Adrenal gland (tissue), 12 donors: ENCODE measurements around the gene PRSS16. TPM values are rescaled to one million over a fixed set of nuclear protein-coding genes. Genes with fewer than 3 reads are reported as not detected.

Experiments
- DNase-seq, 7 donors: peaks; one replicate each; pipeline ENCODE4 v3.0.0-alpha.2; 2019 to 2020
- H3K27ac ChIP-seq, 5 donors: fragments of 200-600 bp; sonication (generic) in 4 of 5; 1 replicate in 3 of 5; 2 replicates in 2 of 5; pipeline versions ENCODE4 v1.5.1 to v1.8.0; 2016 to 2020; ENCODE audit warnings: mild to moderate bottlenecking in 1 of 5
- H3K27me3 ChIP-seq: fragments of 200-600 bp; 2 replicates; pipeline ENCODE4 v1.8.0; 2021
- H3K36me3 ChIP-seq, 2 donors: fragments of 200-600 bp; replicated peaks in 1 of 2; 1 replicate in 1 of 2; 2 replicates in 1 of 2; pipeline versions ENCODE4 v1.5.1 to v1.8.0; 2018 to 2022
- H3K4me1 ChIP-seq, 2 donors: fragments of 200-600 bp; replicated peaks in 1 of 2; 1 replicate in 1 of 2; 2 replicates in 1 of 2; pipeline versions ENCODE4 v1.5.1 to v1.8.0; 2018 to 2021
- H3K4me3 ChIP-seq, 4 donors: fragments of 200-600 bp; sonication (generic) in 3 of 4; one replicate each; pipeline ENCODE4 v1.5.1; 2016 to 2018
- H3K9me3 ChIP-seq, 3 donors: fragments of 200-600 bp; sonication (generic) in 1 of 3; replicated peaks in 1 of 3; 1 replicate in 2 of 3; 2 replicates in 1 of 3; pipeline versions ENCODE4 v1.5.1 to v1.8.0; 2016 to 2021
- CTCF ChIP-seq, 6 experiments: fragments of 450-650 bp in 4 of 6; fragments of 200-600 bp in 2 of 6; sonication (generic) in 1 of 6; IDR thresholded peaks; 1 replicate in 5 of 6; 2 replicates in 1 of 6; pipeline versions ENCODE4 v1.5.1 to v1.8.0; 2016 to 2021; ENCODE audit warnings: antibody characterized with exemption in 6 of 6, mild to moderate bottlenecking in 2 of 6, moderate library complexity in 1 of 6
- POLR2A ChIP-seq, 2 donors: fragments of 450-650 bp; IDR thresholded peaks; one replicate each; pipeline ENCODE4 v1.6.1; 2017; ENCODE audit warnings: antibody characterized with exemption in 2 of 2, mild to moderate bottlenecking in 2 of 2, moderate library complexity in 1 of 2
- WGBS, 4 donors: extraction: QIAGEN DNeasy Blood & Tissue Kit in 2 of 4; methylation state at CpG; one replicate each; pipeline versions ENCODE4 v1.1.5 to v1.1.7; 2013 to 2017; 5-methylcytosine and 5-hydroxymethylcytosine counted together
- intact Hi-C, 2 donors: fragments of 100-400 bp; cut with DNase I; formaldehyde crosslinking; loops; one replicate each; pipeline versions ENCODE4 v1.14.1 to v1.15.0; 2022 to 2023
- polyA plus RNA-seq, 3 donors: library from polyadenylated mRNA; stranded (reverse); fragments of 200-250 nt in 2 of 3; fragments of 350-450 nt in 1 of 3; fragmentation: Illumina TruSeq in 1 of 3; extraction: RNeasy Lipid Tissue Mini Kit (QIAGEN cat#74804) in 1 of 3; gene quantifications; one replicate each; pipeline ENCODE4 v1.2.3, GENCODE V29; 2013 to 2014
- total RNA-seq, 9 donors: library from RNA; depleted of rRNA in 4 of 9; stranded (reverse); fragments of >200 nt in 4 of 9; fragments of 120-200 nt in 1 of 9; fragmentation: NEBNext Ultra II Directional in 1 of 9; extraction: Animal tissue kit (Norgen Biotek cat#: 25700) in 1 of 9; gene quantifications; one replicate each; pipeline versions ENCODE4 v1.1.0 to v1.2.4, GENCODE V29; 2013 to 2023
- donor health status: healthy with polysubstance abuse.
- donor health status: Bipolar disorder and iron deficiency.
- donor health status: DM: yes; HTN: yes; CAD: no.
- donor health status: DM: no; HTN: no; CAD: no.
- donor health status: DM: no; HTN: no; CAD: no.
- donor health status: DM: yes; HTN: yes; CAD: no.

The PRSS16 gene
- total and polyA plus RNA-seq, 12 donors = 0.44 to 3.5 (median 1.2) TPM; not detected in 2

- TF ChIP-seq POLR2A (IDR thresholded peaks at IDR 0.05) = no peak
- no peak for TF ChIP-seq CTCF (IDR thresholded peaks at IDR 0.05)
- no peaks in the 10 kb centered on the region for H3K36me3 ChIP-seq
- no peak overlapping the region for H3K27ac ChIP-seq
- H3K4me3 ChIP-seq = no peak overlapping the region
- WGBS, 4 donors = 12 to 22% (median 14%) methylated on average over 16 of the region's 16 CpGs
- peaks cover 95% of the 10 kb centered on the region for H3K27me3 ChIP-seq
- intact Hi-C loops = no loop called here
- DNase-seq = no peak
- no peaks in the 10 kb centered on the region for H3K4me1 ChIP-seq
- H3K9me3 ChIP-seq = no peaks in the 10 kb centered on the region
Observed at GRCh38 chr6:27283279-27283678, 35.8 kb downstream of the PRSS16 start.

DNA sequence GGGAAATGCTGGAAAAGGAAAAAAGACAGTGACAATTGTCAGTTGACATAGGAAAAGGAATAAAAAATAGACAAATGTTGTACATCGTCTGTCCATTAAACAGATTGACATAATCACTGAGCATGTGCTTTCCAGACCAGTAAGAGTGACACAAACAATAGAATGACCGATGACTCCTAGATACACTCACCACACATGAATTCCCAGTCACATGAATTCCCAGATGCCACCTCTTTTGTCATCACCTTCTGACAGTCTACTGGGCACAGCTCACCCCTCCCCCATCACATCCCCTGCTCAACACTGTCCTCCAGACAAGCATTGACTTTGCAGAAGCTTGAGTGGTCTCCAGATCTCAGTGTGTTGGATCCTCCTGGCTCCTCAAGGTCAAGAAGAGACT is 38.6 kb downstream of the PRSS16 start:
- intact Hi-C loops = no loop called here
- no peak for DNase-seq
- H3K36me3 ChIP-seq = no peaks in the 10 kb centered on the region
- H3K9me3 ChIP-seq = no peaks in the 10 kb centered on the region
- no peak overlapping the region for H3K4me3 ChIP-seq
- WGBS, 4 donors = 80 to 90% (median 86%) methylated on average over 2 of the region's 2 CpGs
- peaks cover 96% of the 10 kb centered on the region for H3K27me3 ChIP-seq
- no peak for TF ChIP-seq POLR2A (IDR thresholded peaks at IDR 0.05)
- no peak for TF ChIP-seq CTCF (IDR thresholded peaks at IDR 0.05)
- no peaks in the 10 kb centered on the region for H3K4me1 ChIP-seq
- H3K27ac ChIP-seq = no peak overlapping the region

DNA sequence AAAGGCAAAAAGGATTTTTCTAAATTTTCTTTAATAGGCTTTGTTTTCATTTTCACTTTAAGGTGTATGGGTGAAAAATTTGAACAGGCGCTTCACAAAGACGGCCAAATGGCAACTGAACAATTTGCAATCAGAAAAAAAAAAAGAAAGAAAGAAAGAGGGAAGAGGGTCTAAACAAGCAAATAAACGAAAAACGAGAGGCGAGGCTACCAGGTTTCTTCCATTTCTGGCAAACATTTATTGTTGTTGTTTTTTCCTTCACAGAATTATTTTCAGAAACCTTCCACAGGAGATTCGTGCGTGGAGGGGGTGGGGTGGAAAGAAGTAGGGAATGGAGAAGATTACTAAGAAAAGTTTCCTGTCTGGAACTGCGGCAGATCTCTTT is 40.2 kb downstream of the PRSS16 start:
- peaks cover 97% of the 10 kb centered on the region for H3K27me3 ChIP-seq
- no peak overlapping the region for H3K4me3 ChIP-seq
- 4 to 10% (median 7%) methylated on average over 8 of the region's 8 CpGs for WGBS, 4 donors
- H3K9me3 ChIP-seq = no peaks in the 10 kb centered on the region
- intact Hi-C loops = no loop called here
- no peak overlapping the region for H3K27ac ChIP-seq
- H3K4me1 ChIP-seq = no peaks in the 10 kb centered on the region
- no peaks in the 10 kb centered on the region for H3K36me3 ChIP-seq
- TF ChIP-seq CTCF (IDR thresholded peaks at IDR 0.05) (no peak), POLR2A (IDR thresholded peaks at IDR 0.05) (no peak)
- no peak for DNase-seq

GRCh38 chr6:27288136-27289044 is 40.9 kb downstream of the PRSS16 start:
- Histone ChIP-seq H3K27me3 (peaks cover 97% of the 10 kb centered on the region), H3K36me3 (no peaks in the 10 kb centered on the region), H3K4me1 (no peaks in the 10 kb centered on the region), H3K4me3 (no peak overlapping the region), H3K27ac (no peak overlapping the region), H3K9me3 (no peaks in the 10 kb centered on the region)
- no peak for DNase-seq
- intact Hi-C loops = no loop called here
- WGBS, 4 donors = 4 to 6% (median 5%) methylated on average over 25 to 33 of the region's 33 CpGs
- TF ChIP-seq CTCF (IDR thresholded peaks at IDR 0.05) (no peak), POLR2A (IDR thresholded peaks at IDR 0.05) (no peak)
